Effector memory CD8-positive, alpha-beta T cell (primary cell): ENCODE measurements around the gene GRIK3.

Experiments used
- ATAC-seq: fragments of 150-1000 bp; cut with Tn5 transposase; replicated peaks from 2 replicates; pipeline ENCODE4 v1.10.0; 2021; ENCODE audit warnings: mild to moderate bottlenecking, moderate library complexity
- DNase-seq, 3 experiments: peaks; one replicate each; pipeline ENCODE4 v3.0.0; 2021
- H3K27ac Mint-ChIP-seq, 2 donors: one replicate each; pipeline ENCODE4 v1.8.0; 2022; ENCODE audit warnings: mild to moderate bottlenecking in 2 of 2, mixed read lengths in 2 of 2, moderate library complexity in 2 of 2
- H3K27me3 Mint-ChIP-seq, 2 donors: one replicate each; pipeline ENCODE4 v1.8.0; 2022; ENCODE audit warnings: mixed read lengths in 2 of 2
- H3K36me3 Mint-ChIP-seq: one replicate; pipeline ENCODE4 v1.8.0; 2022; ENCODE audit warnings: mild to moderate bottlenecking, moderate library complexity, mixed read lengths; ENCODE audit not compliant: insufficient read depth
- H3K4me1 Mint-ChIP-seq, 2 donors: one replicate each; pipeline ENCODE4 v1.8.0; 2022; ENCODE audit warnings: low read depth in 2 of 2, mixed read lengths in 2 of 2
- H3K4me3 Mint-ChIP-seq, 2 donors: one replicate each; pipeline ENCODE4 v1.8.0; 2022; ENCODE audit warnings: mild to moderate bottlenecking in 2 of 2, mixed read lengths in 2 of 2, moderate library complexity in 2 of 2
- H3K9me3 Mint-ChIP-seq, 2 donors: one replicate each; pipeline ENCODE4 v1.8.0; 2022; ENCODE audit warnings: mixed read lengths in 2 of 2

GRIK3 gene

GRCh38 chr1:36951761-36952160 is 82.6 kb downstream of the GRIK3 start:
- DNase-seq (no peak), ATAC-seq (no peak)
- Mint-ChIP-seq H3K27ac (no peak overlapping the region), H3K36me3 (peaks cover 3% of the 10 kb centered on the region), H3K27me3 (peaks cover 28 to 69% of the 10 kb centered on the region in 2 donors), H3K9me3 (no peaks in the 10 kb centered on the region), H3K4me1 (no peaks in the 10 kb centered on the region), H3K4me3 (no peak overlapping the region)

GRCh38 chr1:36951292-36951750 is 83.0 kb downstream of the GRIK3 start:
- DNase-seq, result no peak
- peaks cover 28 to 74% of the 10 kb centered on the region in 2 donors for H3K27me3 Mint-ChIP-seq
- no peaks in the 10 kb centered on the region for H3K4me1 Mint-ChIP-seq
- no peaks in the 10 kb centered on the region for H3K9me3 Mint-ChIP-seq
- no peak overlapping the region for H3K27ac Mint-ChIP-seq
- ATAC-seq, result no peak
- peaks cover 3% of the 10 kb centered on the region for H3K36me3 Mint-ChIP-seq
- H3K4me3 Mint-ChIP-seq, result no peak overlapping the region

- no peak overlapping the region for H3K4me3 Mint-ChIP-seq
- H3K36me3 Mint-ChIP-seq, result peaks cover 3% of the 10 kb centered on the region
- peaks cover 30 to 79% of the 10 kb centered on the region in 2 donors for H3K27me3 Mint-ChIP-seq
- H3K27ac Mint-ChIP-seq, result no peak overlapping the region
- no peaks in the 10 kb centered on the region for H3K4me1 Mint-ChIP-seq
- DNase-seq (no peak), ATAC-seq (no peak)
- H3K9me3 Mint-ChIP-seq, result no peaks in the 10 kb centered on the region
Observed at GRCh38 chr1:36950604-36951291, 83.6 kb downstream of the GRIK3 start.

- ATAC-seq (no peak), DNase-seq (no peak)
- peaks cover 39 to 90% of the 10 kb centered on the region in 2 donors for H3K27me3 Mint-ChIP-seq
- no peaks in the 10 kb centered on the region for H3K4me1 Mint-ChIP-seq
- no peaks in the 10 kb centered on the region for H3K9me3 Mint-ChIP-seq
- no peak overlapping the region for H3K27ac Mint-ChIP-seq
- H3K4me3 Mint-ChIP-seq, result no peak overlapping the region
- H3K36me3 Mint-ChIP-seq, result peaks cover 3% of the 10 kb centered on the region
Observed at GRCh38 chr1:36948606-36949005, 85.7 kb downstream of the GRIK3 start.

GRCh38 chr1:36948147-36948546 is 86.2 kb downstream of the GRIK3 start:
- Mint-ChIP-seq H3K27ac (no peak overlapping the region), H3K27me3 (peaks cover 39 to 85% of the 10 kb centered on the region in 2 donors), H3K4me1 (no peaks in the 10 kb centered on the region), H3K36me3 (peaks cover 3% of the 10 kb centered on the region), H3K4me3 (no peak overlapping the region), H3K9me3 (no peaks in the 10 kb centered on the region)
- DNase-seq, result no peak
- no peak for ATAC-seq

GRCh38 chr1:36947384-36947783 is 86.9 kb downstream of the GRIK3 start:
- no peak for DNase-seq
- no peak overlapping the region for H3K4me3 Mint-ChIP-seq
- ATAC-seq, result no peak
- no peaks in the 10 kb centered on the region for H3K4me1 Mint-ChIP-seq
- H3K27me3 Mint-ChIP-seq, result peaks cover 33 to 81% of the 10 kb centered on the region in 2 donors
- H3K9me3 Mint-ChIP-seq, result no peaks in the 10 kb centered on the region
- H3K36me3 Mint-ChIP-seq, result peaks cover 3% of the 10 kb centered on the region
- no peak overlapping the region for H3K27ac Mint-ChIP-seq

- Mint-ChIP-seq H3K27me3 (peaks cover 19 to 81% of the 10 kb centered on the region in 2 donors), H3K4me1 (no peaks in the 10 kb centered on the region), H3K4me3 (no peak overlapping the region), H3K36me3 (no peaks in the 10 kb centered on the region), H3K27ac (no peak overlapping the region), H3K9me3 (no peaks in the 10 kb centered on the region)
- no peak for ATAC-seq
- no peak for DNase-seq
Observed at GRCh38 chr1:36944883-36945282, 89.4 kb downstream of the GRIK3 start.

GRCh38 chr1:36942148-36942547 is 92.2 kb downstream of the GRIK3 start:
- Mint-ChIP-seq H3K36me3 (no peaks in the 10 kb centered on the region), H3K27me3 (peaks cover 32 to 59% of the 10 kb centered on the region in 2 donors), H3K4me1 (no peaks in the 10 kb centered on the region), H3K9me3 (no peaks in the 10 kb centered on the region), H3K27ac (no peak overlapping the region), H3K4me3 (no peak overlapping the region)
- DNase-seq, result no peak
- no peak for ATAC-seq

- H3K9me3 Mint-ChIP-seq, result no peaks in the 10 kb centered on the region
- no peaks in the 10 kb centered on the region for H3K36me3 Mint-ChIP-seq
- DNase-seq, result no peak
- ATAC-seq, result no peak
- H3K27ac Mint-ChIP-seq, result no peak overlapping the region
- H3K27me3 Mint-ChIP-seq, result peaks cover 37 to 52% of the 10 kb centered on the region in 2 donors
- no peaks in the 10 kb centered on the region for H3K4me1 Mint-ChIP-seq
- no peak overlapping the region for H3K4me3 Mint-ChIP-seq
Observed at GRCh38 chr1:36941316-36941978, 92.9 kb downstream of the GRIK3 start.

GRCh38 chr1:36938819-36939218 is 95.5 kb downstream of the GRIK3 start:
- Mint-ChIP-seq H3K36me3 (no peaks in the 10 kb centered on the region), H3K4me1 (no peaks in the 10 kb centered on the region), H3K4me3 (no peak overlapping the region), H3K27me3 (peaks cover 26 to 38% of the 10 kb centered on the region in 2 donors), H3K27ac (no peak overlapping the region), H3K9me3 (no peaks in the 10 kb centered on the region)
- no peak for DNase-seq
- ATAC-seq, result no peak

GRCh38 chr1:36937371-36937770 is 96.9 kb downstream of the GRIK3 start:
- no peak for DNase-seq
- Mint-ChIP-seq H3K4me1 (no peaks in the 10 kb centered on the region), H3K4me3 (no peak overlapping the region), H3K27ac (no peak overlapping the region), H3K9me3 (no peaks in the 10 kb centered on the region), H3K36me3 (no peaks in the 10 kb centered on the region), H3K27me3 (peaks cover 20 to 38% of the 10 kb centered on the region in 2 donors)
- ATAC-seq, result no peak

- Mint-ChIP-seq H3K4me3 (no peak overlapping the region), H3K36me3 (no peaks in the 10 kb centered on the region), H3K27ac (no peak overlapping the region), H3K9me3 (no peaks in the 10 kb centered on the region), H3K27me3 (peaks cover 0 to 30% of the 10 kb centered on the region in 2 donors), H3K4me1 (no peaks in the 10 kb centered on the region)
- DNase-seq (no peak), ATAC-seq (no peak)
Observed at GRCh38 chr1:36934061-36934460, 100.3 kb downstream of the GRIK3 start.

- Mint-ChIP-seq H3K36me3 (no peaks in the 10 kb centered on the region), H3K9me3 (peaks cover 0 to 2% of the 10 kb centered on the region in 2 donors), H3K27ac (no peak overlapping the region), H3K4me3 (no peak overlapping the region), H3K27me3 (peaks cover 8 to 28% of the 10 kb centered on the region in 2 donors), H3K4me1 (no peaks in the 10 kb centered on the region)
- ATAC-seq, result no peak
- DNase-seq, result no peak
Observed at GRCh38 chr1:36927826-36928225, 106.5 kb downstream of the GRIK3 start.

- no peaks in the 10 kb centered on the region for H3K36me3 Mint-ChIP-seq
- no peak overlapping the region for H3K4me3 Mint-ChIP-seq
- H3K9me3 Mint-ChIP-seq, result peaks cover 0 to 2% of the 10 kb centered on the region in 2 donors
- H3K27ac Mint-ChIP-seq, result no peak overlapping the region
- H3K27me3 Mint-ChIP-seq, result peaks cover 22 to 54% of the 10 kb centered on the region in 2 donors
- no peaks in the 10 kb centered on the region for H3K4me1 Mint-ChIP-seq
- no peak for ATAC-seq
- no peak for DNase-seq
Observed at GRCh38 chr1:36925251-36925650, 109.1 kb downstream of the GRIK3 start.
